Measurements from ENCODE around the gene HDAC4.

HDAC4 gene

DNA sequence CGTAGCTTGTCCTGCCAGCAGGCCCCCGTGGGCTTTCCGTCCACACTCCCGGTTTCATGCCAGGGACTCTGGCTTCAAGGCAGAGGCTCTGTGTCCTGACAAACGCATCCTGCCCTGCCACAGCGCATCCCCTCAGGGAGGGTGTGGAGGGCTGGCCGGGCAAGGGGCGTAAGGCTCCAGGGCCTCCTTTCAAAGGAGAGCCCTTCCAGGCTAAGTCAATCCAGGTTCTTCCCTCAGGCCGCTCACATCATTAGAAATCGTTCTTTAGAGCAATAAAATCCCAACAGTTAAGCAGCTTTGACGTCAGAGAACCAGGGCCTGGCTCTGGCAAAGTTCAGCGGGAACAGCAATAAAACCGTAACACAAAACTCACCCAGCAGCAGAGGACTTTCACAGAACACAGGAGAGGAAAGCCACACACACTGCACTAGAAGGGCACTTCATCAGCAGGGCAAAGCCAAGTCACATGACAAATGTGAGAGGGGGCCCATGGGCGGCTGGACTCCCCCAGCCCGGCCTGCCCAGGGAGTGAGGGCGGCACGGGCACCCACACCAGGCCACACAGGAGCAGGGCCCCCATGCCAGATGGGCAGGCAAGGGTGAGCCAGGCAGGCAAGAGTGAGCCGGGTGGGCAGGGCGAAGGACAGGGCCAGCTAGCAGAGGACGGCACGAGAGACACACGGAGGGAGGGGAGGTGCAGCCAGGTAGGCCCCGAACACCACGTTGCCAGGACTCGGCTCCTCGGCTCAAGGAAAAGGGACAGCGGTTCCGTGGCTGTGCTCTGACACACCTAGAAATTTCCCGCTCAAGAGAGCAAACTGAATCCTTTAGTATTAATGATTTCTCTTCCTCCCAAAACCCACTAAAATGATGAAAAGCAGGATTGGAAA, 52.0 kb downstream of the HDAC4 start:
- DNase-seq (no peak), ATAC-seq (no peak)

DNA sequence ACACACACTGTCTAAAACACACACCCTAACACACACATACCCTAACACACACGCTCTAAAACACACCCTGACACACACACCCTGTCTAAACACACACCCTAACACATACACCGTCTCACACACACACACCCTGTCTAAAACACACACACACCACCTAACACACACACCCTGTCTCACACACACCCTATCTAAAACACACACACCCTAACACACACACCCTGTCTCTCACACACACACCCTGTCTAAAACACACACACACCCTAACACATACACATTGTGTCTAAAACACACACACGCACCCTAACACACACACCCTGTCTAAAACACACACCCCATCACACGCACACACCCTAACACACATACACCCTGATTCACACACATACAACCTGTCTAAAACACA, 54.1 kb downstream of the HDAC4 start:
- no peak for DNase-seq
- no peak for ATAC-seq

DNA sequence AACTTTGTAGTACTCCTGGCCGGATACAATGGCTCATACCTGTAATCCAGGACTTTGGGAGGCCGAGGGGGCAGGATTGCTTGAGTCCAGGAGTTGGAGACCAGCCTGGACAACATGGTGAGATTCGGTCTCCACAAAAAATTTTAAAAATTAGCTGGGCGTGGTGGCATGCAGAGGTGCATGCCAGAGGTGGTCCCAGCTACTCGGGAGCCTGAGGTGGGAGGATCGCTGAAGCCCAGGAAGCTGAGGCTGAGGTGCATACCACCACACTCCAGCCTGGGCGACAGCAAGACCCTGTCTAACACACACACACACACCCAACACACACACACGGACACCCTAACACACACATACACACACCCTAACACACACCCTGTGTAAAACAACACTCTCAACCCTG, 55.6 kb downstream of the HDAC4 start:
- DNase-seq = no peak
- ATAC-seq = no peak

DNA sequence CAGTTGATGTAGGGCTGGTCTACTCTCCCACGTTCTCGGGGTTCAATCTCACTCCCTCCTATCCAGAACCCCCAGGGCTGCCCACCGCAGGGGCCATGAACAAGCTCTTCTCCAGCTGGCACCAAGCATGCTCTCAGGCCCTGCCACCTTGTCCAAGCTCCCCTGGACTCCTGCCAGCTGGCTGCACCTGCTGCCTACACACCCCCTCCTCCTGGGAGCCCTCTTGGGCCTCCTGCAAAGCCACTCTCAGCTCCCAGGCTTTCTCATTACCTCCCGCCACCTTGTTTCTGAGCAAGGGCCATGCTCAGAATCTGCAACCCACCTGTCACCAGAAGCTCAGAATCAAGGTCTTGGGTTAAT, 56.0 kb downstream of the HDAC4 start:
- DNase-seq = no peak
- ATAC-seq = no peak

DNA sequence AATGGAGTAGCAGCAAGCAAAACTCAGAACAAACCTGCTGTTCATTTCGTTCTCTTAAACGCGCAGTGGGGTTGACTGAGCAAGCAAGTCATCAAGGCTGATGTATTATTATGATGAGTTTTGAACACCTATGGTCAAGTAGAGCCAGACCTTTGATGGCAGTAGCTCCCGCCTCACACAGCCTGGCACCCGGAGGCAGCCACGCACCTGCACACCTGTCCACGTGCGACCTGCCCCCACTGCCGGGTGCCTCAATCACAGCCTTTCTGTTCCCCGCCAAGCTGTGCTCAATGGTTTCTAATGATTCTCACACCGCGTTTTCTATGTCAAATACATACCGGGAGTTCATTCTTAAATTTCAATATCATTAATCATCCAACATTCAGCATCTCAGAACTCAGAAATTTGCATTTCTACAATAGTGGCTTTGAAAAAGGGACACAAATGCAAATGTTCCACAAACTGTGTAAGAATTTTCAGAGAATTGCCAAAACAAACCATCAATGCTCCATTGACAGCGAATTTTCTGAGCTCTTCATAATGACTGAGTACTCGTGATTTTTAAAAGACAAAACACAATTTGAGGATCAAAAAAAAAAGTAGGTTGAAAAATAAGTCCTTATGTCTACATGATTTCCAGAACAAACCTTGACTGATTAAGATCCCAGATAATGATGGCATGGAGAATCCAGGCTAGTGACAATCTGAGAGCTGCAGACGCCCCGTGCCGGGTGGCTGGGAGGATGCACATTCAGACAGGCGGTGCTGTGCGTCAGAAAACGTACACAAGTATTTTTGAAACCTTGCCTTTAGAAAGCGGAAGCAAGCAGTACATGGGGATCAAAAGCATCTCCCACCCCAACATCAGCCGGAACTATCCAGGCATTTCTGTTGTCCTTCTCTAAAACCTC, 56.6 kb downstream of the HDAC4 start:
- ATAC-seq (no peak), DNase-seq (no peak)

DNA sequence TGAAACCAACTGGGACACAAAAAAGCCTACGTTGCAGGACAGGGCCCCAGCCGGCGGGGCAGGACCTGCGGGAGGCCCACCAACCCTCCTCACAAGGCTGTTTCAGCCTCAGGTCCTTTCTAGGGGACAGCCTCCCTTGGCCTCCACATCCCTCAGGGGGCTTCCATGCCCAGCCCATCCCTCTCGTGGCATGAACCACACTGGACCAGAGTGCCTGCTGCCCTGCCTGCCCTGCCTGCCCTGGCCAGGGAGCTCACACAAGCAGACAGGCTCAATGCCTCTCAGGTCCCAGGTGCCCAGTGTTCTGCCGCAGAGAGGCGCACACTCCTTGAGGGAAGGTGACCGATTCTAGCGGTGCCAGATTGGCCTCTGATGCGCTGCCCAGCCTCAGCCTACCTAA, 57.4 kb downstream of the HDAC4 start:
- ATAC-seq (no peak), DNase-seq (no peak)

DNA sequence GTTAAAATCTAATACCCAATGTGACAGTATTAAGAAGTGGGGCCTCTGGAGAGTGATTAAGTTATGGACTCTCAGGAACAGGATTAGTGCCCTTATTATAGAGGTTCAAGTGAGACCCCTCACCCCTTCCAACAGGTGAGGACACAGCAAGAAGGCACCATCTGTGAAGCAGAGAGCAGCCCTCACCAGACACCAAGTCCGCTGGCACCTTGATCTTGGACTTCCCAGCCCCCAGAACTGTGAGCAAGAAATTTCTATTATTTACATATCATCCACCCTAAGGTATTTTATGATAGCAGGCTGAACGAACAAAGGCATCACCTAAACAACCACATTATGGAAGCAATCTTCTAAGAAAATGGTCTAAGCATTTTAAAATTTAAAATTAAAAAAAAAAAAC, 59.0 kb downstream of the HDAC4 start:
- ATAC-seq = no peak
- DNase-seq = no peak

DNA sequence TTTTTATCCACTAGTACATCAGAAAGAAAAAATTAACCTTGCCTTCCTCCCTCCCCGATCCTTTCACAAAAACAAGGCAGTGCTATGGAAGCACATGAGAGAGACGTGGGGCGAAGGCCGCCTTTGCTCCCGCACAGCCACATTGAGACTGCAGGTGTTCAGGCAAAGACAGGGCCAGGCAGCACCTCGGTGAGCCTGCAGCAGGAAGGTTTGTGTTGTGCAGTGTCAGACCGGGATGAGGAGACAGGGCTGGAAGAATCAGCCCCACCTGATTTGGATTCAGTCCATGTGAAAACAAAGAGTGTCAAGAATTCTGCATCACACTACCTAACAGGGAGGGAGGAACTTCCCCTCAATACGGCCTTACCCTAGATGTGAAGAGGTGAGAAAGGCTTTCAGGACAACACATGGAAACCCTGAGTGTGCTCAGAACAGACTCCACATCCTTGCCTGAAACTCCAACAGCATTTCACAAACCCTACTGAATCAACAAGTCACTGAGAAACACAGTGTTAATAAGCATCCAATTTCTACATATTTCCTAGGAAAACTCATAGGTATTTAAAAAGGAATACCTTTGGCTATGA, 59.6 kb downstream of the HDAC4 start:
- ATAC-seq = no peak
- no peak for DNase-seq

DNA sequence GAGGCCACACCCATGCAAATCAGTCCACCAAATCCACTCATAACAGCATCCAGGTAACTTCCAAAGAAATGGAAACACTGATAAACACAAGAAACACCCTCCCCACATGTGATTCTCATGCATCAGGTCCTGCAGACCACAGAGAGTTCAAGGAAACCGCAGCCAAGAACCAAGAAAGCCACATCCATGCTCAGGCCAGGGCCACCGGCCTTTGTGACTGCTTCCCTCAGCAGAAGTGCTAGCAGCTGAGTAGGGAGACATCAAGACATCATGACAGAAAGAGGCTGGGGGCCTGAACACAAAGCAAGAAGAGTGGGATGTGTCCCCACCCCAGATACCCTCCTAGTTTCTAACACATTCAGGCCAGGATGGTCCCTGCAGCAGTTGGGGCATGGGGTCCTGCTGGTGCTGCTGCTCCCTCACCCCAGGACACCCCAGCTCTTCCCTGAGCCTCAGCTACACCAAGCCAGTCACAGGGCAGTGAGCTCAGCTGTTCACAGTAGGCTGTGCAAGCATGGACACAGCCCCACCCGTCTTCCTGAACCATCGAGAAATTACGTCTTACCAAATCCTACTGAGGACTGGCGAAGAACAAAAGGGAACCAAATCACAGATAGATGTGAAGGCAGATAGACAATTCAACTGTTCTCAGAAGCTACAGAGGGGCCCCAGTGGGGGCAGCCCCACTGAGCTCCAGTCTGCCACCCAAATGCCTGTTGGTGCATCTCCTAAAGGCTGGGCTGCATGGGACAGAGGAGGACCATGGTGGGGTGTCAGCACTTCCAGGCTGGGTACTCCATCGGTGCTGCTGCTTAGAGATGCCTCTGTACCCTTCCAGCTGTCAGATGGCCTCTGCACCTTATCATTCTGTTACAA, 60.9 kb downstream of the HDAC4 start:
- DNase-seq = peak; percentile 38
- ATAC-seq = peak; percentile 71

DNA sequence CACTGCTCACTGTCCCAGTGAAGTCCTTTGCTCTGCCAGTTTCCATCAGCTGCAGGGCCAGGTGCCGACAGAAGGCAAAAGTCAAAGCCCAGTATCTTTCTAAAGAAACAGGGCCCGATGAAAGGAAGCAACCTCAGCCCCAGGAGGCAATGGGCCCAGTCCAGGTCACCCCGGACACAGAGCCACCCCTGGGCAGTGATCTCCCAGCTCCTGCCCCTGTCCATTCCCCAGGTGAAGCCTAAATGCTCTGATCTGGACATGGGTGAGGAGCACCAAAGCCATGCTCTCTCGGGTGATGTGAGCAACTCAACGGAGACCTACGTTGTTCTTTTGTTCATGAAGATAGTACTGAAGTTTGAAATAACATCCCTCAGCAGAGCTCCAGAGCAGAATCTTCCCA, 61.6 kb downstream of the HDAC4 start:
- DNase-seq = no peak
- ATAC-seq = no peak

DNA sequence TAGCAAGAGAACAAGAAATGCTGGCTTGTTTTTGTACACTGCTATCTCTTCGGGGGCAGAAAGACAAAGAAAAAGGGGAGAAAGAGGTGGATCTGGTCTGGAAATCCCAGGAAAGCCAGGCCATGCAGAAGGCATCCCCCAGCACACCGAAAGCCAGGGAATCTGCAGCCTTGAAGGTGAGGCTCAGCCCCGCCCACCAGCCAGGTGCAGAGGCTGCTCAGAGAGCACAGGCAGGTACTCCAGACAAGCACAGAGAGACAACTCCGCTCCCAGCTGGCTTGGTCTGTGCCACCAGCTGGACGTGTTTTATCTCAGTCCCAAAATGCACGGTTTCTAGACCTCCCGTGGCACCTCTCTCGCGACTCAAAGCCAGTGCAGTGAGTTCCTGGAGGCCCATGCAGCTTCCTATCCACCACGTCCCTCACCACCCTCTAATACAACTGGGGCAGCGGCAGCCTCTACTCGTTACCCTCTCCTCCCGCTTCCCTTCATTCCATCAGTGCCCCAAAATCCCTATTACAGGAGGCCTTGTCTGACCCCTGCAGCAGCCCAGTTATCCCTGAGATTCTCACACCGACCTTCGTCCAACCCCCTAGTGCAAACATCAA, 62.8 kb downstream of the HDAC4 start:
- DNase-seq (no peak), ATAC-seq (no peak)

DNA sequence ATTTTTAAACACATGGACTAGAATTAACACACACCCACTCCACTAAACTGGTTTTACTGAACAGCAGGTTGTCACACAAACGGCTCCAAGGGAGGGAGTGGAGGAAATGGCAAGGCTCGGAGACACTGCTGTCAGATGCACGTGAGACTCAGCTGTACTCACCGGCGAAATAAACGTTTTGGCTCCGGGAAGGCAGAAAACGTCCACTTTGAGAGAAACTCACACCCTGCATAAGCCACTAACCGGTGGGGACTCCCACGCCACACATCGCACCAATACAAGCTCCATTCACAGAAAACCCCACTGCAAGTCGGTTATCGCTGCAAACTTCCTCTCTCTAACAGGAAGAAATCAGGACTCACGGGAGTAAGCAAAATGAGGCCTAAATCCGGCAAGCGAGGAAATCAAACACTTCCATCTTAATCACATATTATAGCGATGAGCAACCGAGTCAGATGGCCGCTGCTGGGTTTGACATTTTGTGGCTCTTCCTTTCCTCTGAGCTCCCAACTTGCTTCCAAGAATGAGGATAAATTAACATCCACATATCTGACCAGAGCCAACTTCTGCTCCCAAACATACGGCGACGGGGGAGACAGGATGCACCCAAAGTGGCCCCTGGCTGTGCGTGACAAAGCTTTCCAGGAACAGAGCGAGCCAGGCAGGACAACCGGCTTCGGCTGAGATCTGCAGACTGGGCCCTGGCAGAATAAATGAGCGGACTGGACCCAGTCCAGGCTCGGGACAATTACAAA, 63.5 kb downstream of the HDAC4 start:
- ATAC-seq = no peak
- DNase-seq = no peak

DNA sequence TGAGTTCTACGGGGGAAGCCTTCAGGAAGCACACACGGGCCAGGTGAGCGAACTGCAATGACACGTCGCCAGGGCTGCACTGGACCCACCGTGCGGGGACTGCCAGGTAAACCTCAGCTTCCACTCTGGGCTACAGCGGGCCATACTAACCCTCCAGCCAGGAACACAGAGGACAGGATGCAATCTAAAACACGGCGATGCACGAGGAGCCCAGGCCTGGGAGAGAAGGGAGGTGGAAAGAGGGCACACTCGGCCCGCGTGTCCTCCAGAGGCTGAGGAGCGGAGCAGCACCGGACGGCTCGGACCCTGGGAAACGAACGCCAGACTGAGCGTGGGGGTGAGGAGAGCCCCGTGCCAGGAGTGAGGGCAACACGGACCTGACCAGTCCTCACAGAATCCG, 69.3 kb downstream of the HDAC4 start:
- DNase-seq (no peak), ATAC-seq (no peak)

DNA sequence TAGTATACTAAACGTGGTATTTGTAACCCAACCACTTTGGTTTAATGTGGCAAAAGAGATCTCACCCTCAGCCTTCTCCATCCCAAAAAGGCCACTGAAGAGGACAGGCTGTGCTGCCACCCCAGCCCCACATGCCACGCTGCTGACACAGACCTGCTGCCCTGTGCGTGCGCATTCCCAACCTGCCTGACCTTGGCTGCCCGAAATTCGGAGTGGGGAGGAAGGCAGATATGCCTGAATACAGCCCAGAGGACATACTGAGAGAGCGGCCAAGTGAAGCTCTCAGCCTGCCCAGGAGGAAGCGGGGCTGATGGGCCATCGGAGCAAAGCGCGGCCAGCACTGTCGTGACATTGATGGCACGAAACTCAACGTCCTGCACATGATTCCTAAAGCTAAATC, 70.0 kb downstream of the HDAC4 start:
- ATAC-seq (no peak), DNase-seq (no peak)

DNA sequence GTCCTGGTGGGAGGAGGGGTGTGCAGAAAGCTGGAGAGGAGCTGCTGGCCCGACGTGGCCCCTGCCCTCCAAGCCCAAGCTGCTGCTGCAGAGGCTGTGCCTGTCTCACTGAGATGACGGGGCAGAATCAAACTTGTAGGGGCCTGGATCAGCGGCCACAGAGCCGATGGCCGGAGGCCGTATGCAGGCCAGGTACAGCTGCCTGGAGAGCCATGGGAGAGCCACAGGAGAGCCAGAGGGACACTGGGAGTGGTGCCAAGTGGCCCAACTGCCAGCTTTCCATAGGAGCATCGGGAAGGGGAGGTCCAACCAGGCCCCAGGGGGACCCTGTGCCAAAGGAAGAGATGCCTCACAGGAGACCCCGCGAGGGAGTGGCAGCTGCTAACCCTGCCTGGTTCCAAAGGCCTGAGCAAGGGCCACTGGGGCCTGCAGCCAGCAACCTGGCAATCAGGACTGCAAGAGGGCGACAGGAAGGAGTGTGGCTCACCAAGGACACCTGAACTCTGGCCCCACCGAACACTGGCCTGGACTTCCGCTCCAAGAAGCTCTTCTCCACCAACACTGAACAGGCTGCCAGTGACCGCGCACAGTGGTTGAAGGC, 70.7 kb downstream of the HDAC4 start:
- no peak for ATAC-seq
- no peak for DNase-seq

DNA sequence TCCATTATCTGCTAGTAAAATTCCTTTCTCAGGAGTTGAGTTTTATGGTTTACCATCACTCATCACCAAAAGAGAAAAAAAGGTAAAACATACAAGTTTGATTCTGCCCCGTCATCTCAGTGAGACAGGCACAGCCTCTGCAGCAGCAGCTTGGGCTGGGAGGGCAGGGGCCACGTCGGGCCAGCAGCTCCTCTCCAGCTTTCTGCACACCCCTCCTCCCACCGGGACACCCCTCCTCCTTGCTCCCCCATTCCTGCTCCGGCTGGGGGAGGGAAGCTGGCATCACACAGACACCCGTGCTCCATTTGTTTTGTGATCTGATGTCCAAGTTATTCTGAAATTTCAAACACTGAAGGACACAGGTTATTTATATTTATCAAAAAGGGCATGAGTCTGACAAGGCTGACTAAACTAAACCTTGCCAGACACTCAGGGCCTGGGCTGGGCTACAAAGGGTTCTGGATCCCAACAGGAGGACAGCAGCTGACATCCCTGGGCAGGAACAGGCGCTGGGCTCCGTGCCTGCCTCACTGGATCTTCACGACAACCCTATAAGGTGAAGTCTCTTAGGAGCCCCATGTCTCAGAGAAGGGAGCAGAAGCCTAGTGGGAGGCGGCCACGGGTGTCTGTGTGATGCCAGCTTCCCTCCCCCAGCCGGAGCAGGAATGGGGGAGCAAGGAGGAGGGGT, 71.4 kb downstream of the HDAC4 start:
- no peak for DNase-seq
- no peak for ATAC-seq

DNA sequence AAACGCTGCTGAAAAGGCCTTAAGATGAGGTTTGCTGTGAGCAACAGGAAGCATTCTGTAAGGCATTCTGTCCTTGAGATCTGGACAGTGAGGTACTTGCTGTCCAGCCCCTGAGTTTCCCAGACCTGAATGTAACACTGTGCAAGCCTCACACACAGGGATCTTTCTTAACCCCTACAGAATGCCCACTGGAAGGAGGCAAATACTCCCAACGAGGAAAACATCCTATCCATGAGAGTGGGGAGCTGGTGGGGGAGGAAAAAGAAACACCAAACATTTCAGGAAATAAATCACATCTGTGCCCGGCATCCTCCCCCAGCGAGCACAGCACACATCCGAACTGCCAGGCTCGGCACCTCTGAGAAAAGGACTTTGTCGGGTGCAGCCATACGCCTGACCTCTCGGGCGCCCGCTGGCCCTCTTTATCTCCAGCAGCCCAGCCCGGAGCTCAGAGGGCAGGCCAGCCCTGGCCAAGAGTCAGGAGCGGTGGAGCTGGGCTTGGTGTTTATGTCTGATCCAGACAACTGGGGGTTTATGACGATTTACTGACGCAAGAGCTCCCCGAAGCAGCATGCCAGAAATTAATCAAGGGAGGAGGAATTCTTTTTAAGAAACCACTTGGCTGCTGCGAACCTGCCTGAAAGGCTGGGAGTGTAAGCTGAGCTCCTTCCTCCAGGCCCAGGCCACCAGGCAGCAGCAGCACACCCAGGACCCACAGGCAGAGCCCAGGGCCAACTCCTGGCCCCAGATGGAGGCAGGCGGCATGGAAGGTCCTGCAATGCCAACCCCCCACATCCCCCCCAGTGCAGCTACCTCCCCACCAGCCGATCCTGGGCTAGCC, 72.2 kb downstream of the HDAC4 start:
- DNase-seq (peak; percentile 1), ATAC-seq (no peak)

DNA sequence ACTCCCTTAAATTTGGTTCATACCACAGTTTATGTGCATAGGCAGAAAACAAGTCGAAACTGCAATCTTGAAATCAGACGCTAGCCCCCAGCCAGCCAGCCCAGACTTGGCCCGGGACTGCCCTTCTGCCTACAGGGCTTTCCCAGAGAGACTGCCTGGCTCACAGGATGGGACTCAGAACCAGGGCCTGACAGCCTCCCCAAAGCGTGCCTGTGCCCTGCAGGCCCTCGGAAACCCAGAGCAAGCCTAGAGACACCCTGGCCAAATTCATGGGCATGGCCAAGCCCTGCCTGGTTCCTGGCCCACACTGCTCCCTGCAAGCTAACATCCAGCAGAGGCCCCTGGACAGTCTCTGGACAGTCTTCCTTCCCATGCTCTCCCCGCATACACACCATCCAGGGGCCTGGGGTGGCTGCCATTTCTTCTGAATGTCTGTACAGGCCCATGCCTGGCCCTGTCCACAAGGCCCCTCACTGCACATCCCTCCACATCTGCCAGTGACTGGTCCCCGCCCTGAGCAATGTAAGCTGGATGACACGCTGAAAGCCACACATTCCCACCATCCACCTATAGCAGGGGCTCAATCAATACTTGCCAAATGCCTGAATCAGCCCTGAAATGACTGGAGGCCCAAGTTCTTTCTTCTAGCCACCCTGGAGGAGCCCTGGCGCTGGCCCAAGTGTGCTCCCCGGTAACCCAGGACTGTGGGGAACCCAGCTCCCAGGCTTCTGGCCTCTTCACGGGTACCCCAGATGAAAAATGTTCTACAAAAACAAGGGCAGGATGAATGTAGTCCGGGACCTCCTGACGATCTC, 73.1 kb downstream of the HDAC4 start:
- DNase-seq (no peak), ATAC-seq (peak; percentile 12)
